Stimulated activated CD4-positive, alpha-beta T cell treated with anti-CD3 and anti-CD28 coated beads, Interleukin-1b, Interleukin-23, amount 100 ng/mL, for 4 hours (primary cell): ENCODE data around the gene OXLD1.
A peak's percentile ranks its signal among the peaks of the same experiment; 100 is the strongest.
"Not testable (repeated sequence)": the region's sequence is repeated elsewhere in the genome, so short reads cannot be mapped to it uniquely, and the experiment has no call there.

Source experiments
- DNase-seq, 2 donors: peaks; one replicate each; pipeline ENCODE4 v3.0.0-alpha.2; 2020; ENCODE audit warnings: low read depth in 2 of 2

The OXLD1 gene

DNA sequence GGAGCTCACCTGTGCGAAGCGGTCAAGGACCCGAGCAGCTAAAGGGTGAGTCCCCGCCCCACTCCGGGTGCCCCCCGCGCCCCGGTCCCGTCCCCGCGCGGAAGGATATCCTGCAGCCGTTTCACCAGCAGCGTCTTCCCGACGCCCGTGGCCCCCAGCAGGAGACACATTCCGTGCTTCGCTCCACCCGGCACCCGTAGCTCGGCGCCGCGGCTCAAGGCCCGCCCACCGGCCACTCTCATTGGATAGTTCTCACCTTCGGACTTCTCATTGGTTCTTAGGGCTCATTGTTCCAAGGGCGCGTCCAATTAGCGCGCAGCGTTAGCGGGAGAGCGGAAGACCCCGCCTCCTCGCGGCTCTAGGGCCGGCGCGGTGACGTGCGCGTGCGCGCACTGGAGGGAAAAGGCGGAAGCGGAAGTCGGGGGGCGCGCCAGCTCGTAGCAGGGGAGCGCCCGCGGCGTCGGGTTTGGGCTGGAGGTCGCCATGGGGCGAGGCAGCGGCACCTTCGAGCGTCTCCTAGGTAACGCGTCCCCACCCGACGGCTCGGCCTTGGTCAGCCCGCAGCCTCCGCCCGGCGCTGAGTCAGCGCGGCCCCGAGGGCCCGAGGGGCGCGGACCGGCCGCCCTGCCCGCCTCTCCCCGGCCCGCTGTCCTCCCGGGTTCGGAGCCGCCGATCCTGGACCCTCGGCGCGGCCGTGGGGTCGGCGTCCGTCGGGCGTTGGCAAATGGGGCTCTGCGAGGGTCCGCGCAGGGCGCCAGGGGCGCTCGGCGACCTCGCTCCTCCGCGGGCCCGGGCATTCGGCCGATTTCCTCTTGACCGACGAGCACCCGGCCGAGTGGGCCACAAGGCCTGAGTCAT is 17.4 kb upstream of the OXLD1 start, which contains the start of the genes ARL16 and HGS:
ARL16 (minus strand) TSS at position 214 of the 858 bp plus-strand sequence; CDS start at position 170, 44 bp downstream.
HGS (plus strand) TSS at position 428 of the 858 bp plus-strand sequence; CDS start at position 484, 56 bp downstream.
- DNase-seq, result peak; percentile 94

DNA sequence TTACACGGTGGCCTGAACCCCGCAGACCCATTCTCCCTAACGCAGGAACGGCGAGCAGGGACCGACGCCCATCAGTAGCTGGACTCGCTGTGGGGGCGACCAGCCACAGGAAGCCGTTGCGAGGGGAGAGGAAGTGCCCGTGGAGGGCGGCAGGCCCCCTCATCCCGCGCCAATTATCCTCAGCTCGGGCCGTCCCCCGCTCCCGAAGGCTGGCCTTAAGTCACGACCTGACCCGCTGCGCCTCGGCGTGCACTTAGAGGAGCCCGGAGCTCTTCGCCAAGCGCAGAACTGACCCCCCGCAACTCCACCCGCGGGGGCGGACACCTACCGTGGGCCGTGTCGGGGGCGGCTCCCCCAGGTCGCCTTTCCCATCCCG is 16.8 kb upstream of the OXLD1 start:
- no peak for DNase-seq

- no peak for DNase-seq
Measured at GRCh38 chr17:81682565-81683207, 16.3 kb upstream of the OXLD1 start.

- DNase-seq, result no peak
Measured at GRCh38 chr17:81681672-81682071, 15.3 kb upstream of the OXLD1 start.

GRCh38 chr17:81680150-81680549 is 13.7 kb upstream of the OXLD1 start:
- DNase-seq, result no peak

GRCh38 chr17:81676906-81677305 is 10.5 kb upstream of the OXLD1 start:
- no peak for DNase-seq

GRCh38 chr17:81675515-81676221 is 9.3 kb upstream of the OXLD1 start:
- not testable (repeated sequence) for DNase-seq

GRCh38 chr17:81673561-81674258 is 7.3 kb upstream of the OXLD1 start:
- no peak for DNase-seq

DNA sequence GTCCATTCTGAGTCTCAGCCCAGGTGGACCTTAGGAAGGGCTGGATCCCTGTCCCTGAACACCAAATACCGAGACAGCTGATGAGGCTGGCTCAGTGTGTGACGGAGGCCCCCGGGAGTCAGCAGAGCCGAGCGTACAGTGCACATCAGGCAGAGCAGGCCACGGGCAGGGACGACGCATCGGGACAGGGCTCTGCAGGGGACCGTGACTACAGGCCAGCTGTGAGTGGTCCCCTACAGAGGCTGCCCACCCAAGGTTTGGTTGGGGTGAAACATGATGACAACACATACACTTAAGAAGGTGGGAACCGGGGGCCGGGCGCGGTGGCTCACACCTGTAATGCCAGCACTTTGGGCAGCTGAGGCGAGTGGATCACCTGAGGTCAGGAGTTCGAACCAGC is 6.5 kb upstream of the OXLD1 start:
- DNase-seq, result no peak

DNA sequence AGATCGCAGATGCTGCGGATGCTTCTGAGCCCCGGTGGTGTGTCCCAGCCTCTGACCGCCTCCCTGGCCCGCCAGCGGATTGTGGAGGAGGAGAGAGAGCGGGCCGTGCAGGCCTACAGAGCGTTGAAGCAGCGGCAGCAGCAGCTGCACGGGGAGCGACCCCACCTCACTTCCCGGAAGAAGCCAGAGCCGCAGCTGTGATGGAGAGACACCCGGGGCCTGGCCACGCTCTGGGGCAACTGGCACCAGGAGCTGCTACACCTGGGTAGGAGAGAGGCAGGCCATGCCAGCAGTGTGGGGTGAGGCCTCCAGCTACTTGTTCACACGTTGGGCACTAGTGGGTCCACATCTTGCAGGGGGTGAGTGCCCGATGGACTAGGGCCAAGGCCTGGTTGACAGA is 6.1 kb upstream of the OXLD1 start:
- no peak for DNase-seq

DNA sequence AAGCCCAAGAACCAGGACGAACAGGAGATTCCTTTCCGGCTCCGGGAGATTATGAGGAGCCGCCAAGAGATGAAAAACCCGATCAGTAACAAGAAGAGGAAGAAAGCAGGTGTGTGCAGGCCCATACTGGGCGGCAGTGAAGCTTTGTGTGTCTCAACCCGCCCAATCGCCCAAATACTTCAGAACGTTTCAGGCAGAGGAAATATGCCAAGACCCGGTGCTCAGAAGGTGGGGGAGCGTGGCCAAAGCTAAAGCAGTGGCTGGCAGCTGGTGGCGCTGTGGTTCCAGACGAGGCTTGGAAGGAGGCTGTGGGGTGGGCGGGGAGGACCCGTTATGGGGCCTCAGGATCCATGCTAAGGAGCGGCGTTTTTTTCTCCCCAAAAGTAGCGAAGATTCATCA is 1.3 kb upstream of the OXLD1 start:
- DNase-seq, result no peak

DNA sequence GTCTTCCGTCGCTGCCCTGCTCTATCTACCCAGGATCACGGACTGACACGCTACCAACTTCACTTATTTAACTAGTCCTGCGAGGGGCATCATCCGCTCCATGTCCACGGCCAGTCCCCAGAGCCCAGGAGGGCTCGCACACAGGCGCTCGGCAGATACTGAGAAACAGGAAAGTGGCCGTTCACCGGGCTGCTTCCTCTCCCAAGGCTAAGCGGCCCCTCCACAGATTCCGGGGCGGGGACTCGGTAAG is 388 bp downstream of the OXLD1 start:
- no peak for DNase-seq

DNA sequence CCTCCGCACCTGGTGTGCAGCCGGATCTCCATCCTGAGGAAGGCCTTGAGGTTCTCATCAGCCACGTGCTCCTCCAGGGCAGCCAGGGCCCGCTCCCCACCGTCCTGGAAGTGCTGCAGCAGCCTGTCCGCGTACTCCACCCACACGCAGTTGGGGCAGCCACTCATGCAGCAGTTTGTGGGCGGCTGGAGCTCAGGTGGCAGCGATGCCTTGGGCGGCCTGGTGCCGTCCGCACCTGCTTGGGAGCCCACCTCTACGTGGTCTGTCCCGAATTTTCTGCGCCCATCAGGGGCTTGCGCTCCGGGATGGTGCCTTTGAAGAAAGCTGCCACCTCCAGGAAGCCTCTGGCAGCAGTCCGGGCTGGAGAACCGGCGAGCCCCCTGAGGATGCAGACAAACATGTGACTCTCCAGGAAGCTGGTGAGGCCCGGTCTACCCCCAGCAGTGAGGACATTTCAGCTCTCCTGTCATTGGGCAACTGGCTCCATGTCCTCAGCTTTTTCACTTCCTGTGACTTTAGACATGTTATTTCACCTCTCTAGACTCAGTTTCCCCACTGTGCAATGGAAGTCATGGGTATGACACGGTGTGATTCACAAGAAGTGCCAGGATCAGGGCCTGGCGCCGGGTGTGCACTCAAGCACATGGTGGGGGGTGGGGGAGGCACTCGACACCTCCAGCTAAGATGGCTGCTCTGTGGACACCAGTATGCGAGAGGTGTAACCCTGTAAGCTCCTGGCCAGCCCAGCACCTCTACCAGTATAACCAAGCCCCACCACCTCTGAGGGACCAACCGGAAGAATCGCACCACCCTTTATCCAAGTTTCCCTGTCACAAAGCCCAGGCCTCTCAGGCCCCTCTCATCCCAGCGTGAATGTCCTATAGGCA is 957 bp downstream of the OXLD1 start:
- DNase-seq, result peak; percentile 45 to 57

- DNase-seq, result no peak
Measured at GRCh38 chr17:81664051-81664470, 2.3 kb downstream of the OXLD1 start.

GRCh38 chr17:81662002-81662401 is 4.4 kb downstream of the OXLD1 start:
- no peak for DNase-seq

GRCh38 chr17:81660441-81660840 is 6.0 kb downstream of the OXLD1 start:
- DNase-seq, result no peak

GRCh38 chr17:81659038-81659437 is 7.4 kb downstream of the OXLD1 start:
- DNase-seq, result no peak

DNA sequence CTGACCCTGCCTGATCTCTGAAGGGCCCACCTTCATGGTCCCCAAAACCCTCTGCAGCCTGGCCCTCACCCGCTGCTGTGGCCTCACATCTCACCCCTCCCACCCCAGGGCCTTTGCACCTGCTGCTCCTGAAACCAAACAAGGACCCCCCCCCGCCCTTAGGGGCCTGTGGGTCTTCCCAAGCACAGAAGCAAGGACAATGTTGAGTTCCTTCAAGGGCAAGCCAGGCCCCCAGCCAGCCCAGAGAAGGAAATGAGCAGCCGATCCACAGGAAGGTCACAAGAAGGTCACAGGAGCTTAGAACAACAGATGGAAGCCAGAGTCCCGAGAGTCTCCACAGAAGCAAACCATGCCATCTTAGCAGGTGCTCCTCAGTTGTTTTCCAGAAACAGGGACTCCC is 9.6 kb downstream of the OXLD1 start:
- DNase-seq, result no peak

- no peak for DNase-seq
Measured at GRCh38 chr17:81656118-81656743, 10.2 kb downstream of the OXLD1 start, which contains the start of gene PDE6G. Gene PDE6G, minus strand, starts transcription at chr17:81656542. Its CDS starts 3,237 bp downstream, at chr17:81653305.

DNA sequence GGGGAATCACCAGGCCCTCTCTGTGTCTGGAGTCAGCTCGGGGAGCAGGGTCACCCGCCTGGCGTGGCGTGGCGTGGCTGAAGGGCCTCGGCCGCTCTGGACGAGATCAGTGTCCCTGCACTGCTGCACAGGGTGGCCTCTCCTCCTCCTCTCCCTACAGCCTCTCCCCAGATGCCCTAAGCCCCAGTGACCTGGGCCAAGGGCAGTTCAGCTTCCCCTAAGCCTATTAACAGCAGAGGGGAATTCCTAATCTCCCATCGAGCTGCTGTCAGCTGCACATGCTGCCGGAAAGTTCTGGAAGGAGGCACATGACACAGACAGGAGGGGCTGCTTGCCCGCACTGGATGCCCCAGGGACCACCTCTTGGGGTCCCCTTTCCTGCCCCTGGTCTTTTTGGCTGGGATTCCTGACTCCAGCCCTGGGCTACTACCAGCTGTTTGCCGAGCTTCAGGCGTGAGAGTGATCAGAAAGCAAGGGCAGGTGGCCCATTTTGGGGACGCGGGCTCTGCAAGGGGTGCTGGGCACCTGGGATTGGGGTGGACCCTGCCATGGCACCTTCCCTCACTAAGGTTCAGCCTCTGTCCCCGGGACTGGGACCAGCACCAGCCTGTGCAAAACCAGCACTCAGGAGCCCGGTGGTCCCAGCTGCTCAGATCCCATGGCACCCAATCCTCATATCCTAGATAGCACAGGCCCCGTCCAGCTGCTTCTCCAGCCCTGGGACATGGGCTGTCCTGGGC is 10.9 kb downstream of the OXLD1 start:
- DNase-seq, result no peak
